NOMO-1 treated with DMSO at 0.1 percent for 48 hours (cell line): ENCODE data around the gene EPB42.
"Not testable (repeated sequence)": the region's sequence is repeated elsewhere in the genome, so short reads cannot be mapped to it uniquely, and the experiment has no call there.

ENCODE experiments used
- DNase-seq: peaks from one replicate; lab custom pipeline; 2025; ENCODE audit not compliant: unreplicated experiment; lab: John Stamatoyannopoulos, UW

Gene EPB42

GRCh38 chr15:43242616-43243015 is 21.8 kb upstream of the EPB42 start:
- DNase-seq: no peak

- no peak for DNase-seq
These were observed 20.3 kb upstream of the EPB42 start for GRCh38 chr15:43241100-43241499.

- DNase-seq: peak; percentile 91
These were observed 19.1 kb upstream of the EPB42 start for GRCh38 chr15:43239732-43240491.

- peak; percentile 77 for DNase-seq
These were observed 17.9 kb upstream of the EPB42 start for GRCh38 chr15:43238671-43239131.

GRCh38 chr15:43237842-43238470 is 17.1 kb upstream of the EPB42 start:
- no peak for DNase-seq

GRCh38 chr15:43235536-43235935 is 14.7 kb upstream of the EPB42 start:
- DNase-seq: no peak

- no peak for DNase-seq
These were observed 11.6 kb upstream of the EPB42 start for GRCh38 chr15:43232289-43232874.

GRCh38 chr15:43230640-43231115 is 9.9 kb upstream of the EPB42 start:
- DNase-seq: no peak

GRCh38 chr15:43229977-43230376 is 9.2 kb upstream of the EPB42 start:
- no peak for DNase-seq

- no peak for DNase-seq
These were observed 5.9 kb upstream of the EPB42 start for GRCh38 chr15:43226436-43227305.

- DNase-seq: not testable (repeated sequence)
These were observed 5.1 kb upstream of the EPB42 start for GRCh38 chr15:43225950-43226255.

- peak; percentile 67 for DNase-seq
These were observed 4.6 kb upstream of the EPB42 start for GRCh38 chr15:43225201-43225949.

- no peak for DNase-seq
These were observed 604 bp upstream of the EPB42 start for GRCh38 chr15:43221422-43221821.

GRCh38 chr15:43219929-43220928 is 589 bp downstream of the EPB42 start:
- DNase-seq: no peak

- DNase-seq: peak; percentile 18
These were observed 1.7 kb downstream of the EPB42 start for GRCh38 chr15:43218908-43219706.

- DNase-seq: no peak
These were observed 4.9 kb downstream of the EPB42 start for GRCh38 chr15:43215961-43216360.

- no peak for DNase-seq
These were observed 6.1 kb downstream of the EPB42 start for GRCh38 chr15:43214592-43215295.

- no peak for DNase-seq
These were observed 6.6 kb downstream of the EPB42 start for GRCh38 chr15:43214169-43214568.
